ENCODE measurements around the gene BLM. TPM values are rescaled to one million over a fixed set of nuclear protein-coding genes. Genes with fewer than 3 reads are reported as not detected.

BLM gene
- polyA plus RNA-seq, 1 of the 3 experiments (the other 2 are of a cell fraction) = 2.7 TPM

DNA sequence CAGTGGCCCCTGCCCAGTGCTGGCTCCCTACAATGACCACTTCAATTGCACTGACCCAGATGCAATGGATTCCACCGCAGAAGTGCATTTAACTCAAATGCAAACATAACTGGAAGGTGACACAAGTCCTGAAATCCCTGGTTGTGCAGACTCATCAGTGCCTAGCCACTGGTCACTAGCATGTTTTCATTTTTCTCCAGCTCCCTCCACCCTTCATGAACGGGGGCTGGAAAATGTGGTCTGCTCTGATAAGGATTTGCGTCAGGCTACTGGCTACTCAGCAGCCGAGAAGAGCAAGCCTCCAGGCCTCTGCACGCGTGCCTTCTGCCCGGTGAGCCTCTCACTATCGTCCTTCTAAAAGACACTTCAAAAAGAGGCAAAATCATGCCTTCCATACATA, 123.8 kb downstream of the BLM start:
- CTCF ChIA-PET = interaction anchor here (0.5 to 1.2 kb wide), 3 partner anchors 22 to 888 kb away, joined by 3 read pairs; no protein-coding TSS in a partner anchor
- Histone ChIP-seq H2AFZ (ENCODE audit: low read depth) (no peak overlapping the region), H3F3A (replicated peaks; ENCODE audit: insufficient read depth) (peaks cover 9% of the 10 kb centered on the region), H3K4me2 (no peak overlapping the region), H3K79me2 (ENCODE audit: insufficient read depth) (no peaks in the 10 kb centered on the region), H3K27me3 (ENCODE audit: insufficient read depth) (no peaks in the 10 kb centered on the region), H3K36me3 (replicated peaks in 1 of 2; ENCODE audit: control insufficient read depth in 1 of 2, insufficient read depth in 2 of 2, low read length in 1 of 2) (no peaks in the 10 kb centered on the region), H3K9me2 (no peaks in the 10 kb centered on the region), H4K20me1 (ENCODE audit: insufficient read depth) (no peaks in the 10 kb centered on the region), H3K4me3 (ENCODE audit: low read depth in 2 of 2, low read length in 1 of 2) (no peak overlapping the region), H3K9ac (no peak overlapping the region), H3K27ac (ENCODE audit: low read depth in 2 of 2, low read length in 1 of 2) (peak overlapping the region in 1 of 2 experiments; percentile 23; a peak in 2 of 4 replicates), H3K9me3 (no peaks in the 10 kb centered on the region), H3K4me1 (ENCODE audit: control insufficient read depth in 1 of 2, insufficient read depth in 2 of 2, low read depth in 1 of 2, low read length in 1 of 2) (peaks cover 9 to 11% of the 10 kb centered on the region in 2 experiments; a peak in 2 of 4 replicates)
- TF ChIP-seq MEF2A (IDR thresholded peaks at IDR 0.05; ENCODE audit: borderline replicate concordance, low read depth) = no peak
- no peak for TF ChIP-seq SMC3 (IDR thresholded peaks at IDR 0.05; ENCODE audit: low read depth, low read length)
- TF ChIP-seq GATA2 (CRISPR knock-in tag; IDR thresholded peaks at IDR 0.05) = peak; percentile 37; the same call in 1 of the 2 replicates
- TF ChIP-seq JUND (IDR thresholded peaks at IDR 0.05) = no peak
- no peak for TF ChIP-seq EZH2phosphoT487 (IDR thresholded peaks at IDR 0.05; ENCODE audit: borderline replicate concordance, low read depth)
- TF ChIP-seq RXRA (IDR thresholded peaks at IDR 0.05; ENCODE audit: borderline replicate concordance, low read depth) = no peak
- TF ChIP-seq MXI1 (IDR thresholded peaks at IDR 0.05; ENCODE audit: low read depth, low read length) = peak; percentile 51; the same call in 1 of the 2 replicates
- TF ChIP-seq, protein P1, sequence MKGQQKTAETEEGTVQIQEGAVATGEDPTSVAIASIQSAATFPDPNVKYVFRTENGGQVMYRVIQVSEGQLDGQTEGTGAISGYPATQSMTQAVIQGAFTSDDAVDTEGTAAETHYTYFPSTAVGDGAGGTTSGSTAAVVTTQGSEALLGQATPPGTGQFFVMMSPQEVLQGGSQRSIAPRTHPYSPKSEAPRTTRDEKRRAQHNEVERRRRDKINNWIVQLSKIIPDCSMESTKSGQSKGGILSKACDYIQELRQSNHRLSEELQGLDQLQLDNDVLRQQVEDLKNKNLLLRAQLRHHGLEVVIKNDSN (IDR thresholded peaks at IDR 0.05; ENCODE audit: borderline replicate concordance, low read depth) = no peak
- TF ChIP-seq TEAD4 (IDR thresholded peaks at IDR 0.05; ENCODE audit: borderline replicate concordance, insufficient read depth) = no peak
- TF ChIP-seq, protein P2, sequence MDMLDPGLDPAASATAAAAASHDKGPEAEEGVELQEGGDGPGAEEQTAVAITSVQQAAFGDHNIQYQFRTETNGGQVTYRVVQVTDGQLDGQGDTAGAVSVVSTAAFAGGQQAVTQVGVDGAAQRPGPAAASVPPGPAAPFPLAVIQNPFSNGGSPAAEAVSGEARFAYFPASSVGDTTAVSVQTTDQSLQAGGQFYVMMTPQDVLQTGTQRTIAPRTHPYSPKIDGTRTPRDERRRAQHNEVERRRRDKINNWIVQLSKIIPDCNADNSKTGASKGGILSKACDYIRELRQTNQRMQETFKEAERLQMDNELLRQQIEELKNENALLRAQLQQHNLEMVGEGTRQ (IDR thresholded peaks at IDR 0.05; ENCODE audit: borderline replicate concordance, low read depth, low read length) = no peak
- POLR2A ChIA-PET = no interaction called here
- WGBS (ENCODE audit: low lambda C conversion rate) = 71% methylated on average over 8 of the region's 8 CpGs
- peak; percentile 72 for DNase-seq

DNA sequence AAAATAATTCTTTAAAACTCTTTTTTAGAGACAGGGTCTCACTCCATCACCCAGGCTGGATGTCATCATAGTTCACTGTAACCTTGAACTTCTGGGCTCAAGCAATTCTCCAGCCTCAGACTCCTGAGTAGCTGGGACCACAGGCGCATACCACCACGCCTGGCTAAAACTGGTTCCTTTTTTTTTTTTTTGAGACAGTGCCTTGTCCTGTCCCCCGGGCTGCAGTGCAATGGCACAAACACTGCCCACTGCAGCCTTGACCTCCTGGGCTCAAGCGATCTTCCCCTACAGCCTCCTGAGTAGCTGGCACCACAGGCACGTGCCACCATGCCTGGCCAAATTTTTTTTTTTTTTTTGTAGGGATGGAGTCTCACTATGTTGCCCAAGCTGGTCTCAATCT, 127.5 kb downstream of the BLM start:
- Histone ChIP-seq H3K9me3 (no peaks in the 10 kb centered on the region), H3K27me3 (ENCODE audit: insufficient read depth) (no peaks in the 10 kb centered on the region), H3F3A (replicated peaks; ENCODE audit: insufficient read depth) (peaks cover 9% of the 10 kb centered on the region), H3K4me3 (ENCODE audit: low read depth in 2 of 2, low read length in 1 of 2) (no peak overlapping the region), H3K4me2 (peak overlapping the region; percentile 50; the same call in 1 of the 2 replicates), H3K9me2 (no peaks in the 10 kb centered on the region), H3K27ac (ENCODE audit: low read depth in 2 of 2, low read length in 1 of 2) (peak overlapping the region in 1 of 2 experiments; percentile 64; a peak in 2 of 4 replicates), H3K4me1 (ENCODE audit: control insufficient read depth in 1 of 2, insufficient read depth in 2 of 2, low read depth in 1 of 2, low read length in 1 of 2) (peaks cover 6 to 9% of the 10 kb centered on the region in 2 experiments; a peak in 2 of 4 replicates), H4K20me1 (ENCODE audit: insufficient read depth) (no peaks in the 10 kb centered on the region), H3K36me3 (replicated peaks in 1 of 2; ENCODE audit: control insufficient read depth in 1 of 2, insufficient read depth in 2 of 2, low read length in 1 of 2) (no peaks in the 10 kb centered on the region), H2AFZ (ENCODE audit: low read depth) (peak overlapping the region; percentile 77; the same call in 1 of the 2 replicates), H3K9ac (no peak overlapping the region), H3K79me2 (ENCODE audit: insufficient read depth) (no peaks in the 10 kb centered on the region)
- ChIA-PET CTCF (no interaction called here), POLR2A (no interaction called here)
- DNase-seq = no peak
- WGBS (ENCODE audit: low lambda C conversion rate) = 89% methylated on average over 5 of the region's 5 CpGs
- TF ChIP-seq NFIC (IDR thresholded peaks at IDR 0.05; ENCODE audit: borderline replicate concordance) = no peak
- TF ChIP-seq RFX5 (IDR thresholded peaks at IDR 0.05; ENCODE audit: low read length) = no peak
- no peak for TF ChIP-seq SIN3A (IDR thresholded peaks at IDR 0.05; ENCODE audit: borderline replicate concordance, low read depth, low read length)
- no peak for TF ChIP-seq MXI1 (IDR thresholded peaks at IDR 0.05; ENCODE audit: low read depth, low read length)
- TF ChIP-seq RAD21 (IDR thresholded peaks at IDR 0.05; ENCODE audit: low read length) = no peak

Data from SK-N-SH (cell line).